ENCODE results near the gene PRPS2. TPM values are rescaled to one million over a fixed set of nuclear protein-coding genes. Genes with fewer than 3 reads are reported as not detected.
A peak's percentile ranks its signal among the peaks of the same experiment; 100 is the strongest.

PRPS2 gene
- total RNA-seq, 1 donor from 2014 or later, result 1.8 TPM

DNA sequence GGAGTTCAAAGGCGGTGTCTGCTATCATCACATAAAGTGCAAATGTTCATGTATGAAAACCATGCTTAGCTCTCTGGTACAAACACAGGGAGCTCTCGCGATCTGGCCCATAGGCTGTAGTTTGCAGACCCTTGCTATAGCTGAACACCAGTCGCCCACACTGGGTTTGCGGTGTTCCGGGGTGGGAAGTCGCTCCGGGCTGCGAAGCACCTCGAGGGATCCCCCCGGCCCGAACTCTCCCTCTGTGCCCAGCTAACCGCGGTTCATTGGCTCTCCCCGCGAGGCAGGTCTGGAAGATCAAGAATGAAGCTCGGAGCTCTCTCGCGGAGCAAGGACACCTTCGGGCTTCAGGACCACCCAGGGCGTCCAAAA lies 341 bp upstream of the PRPS2 start:
- Mint-ChIP-seq H3K27me3 (ENCODE audit: unreplicated experiment) (no peaks in the 10 kb centered on the region), H3K4me1 (ENCODE audit: low read depth, unreplicated experiment) (no peaks in the 10 kb centered on the region), H3K9me3 (ENCODE audit: unreplicated experiment) (no peaks in the 10 kb centered on the region), H3K27ac (ENCODE audit: unreplicated experiment) (no peak overlapping the region), H3K36me3 (ENCODE audit: unreplicated experiment) (no peaks in the 10 kb centered on the region), H3K4me3 (ENCODE audit: unreplicated experiment) (peak overlapping the region; percentile 82)
- TF ChIP-seq, protein P1, sequence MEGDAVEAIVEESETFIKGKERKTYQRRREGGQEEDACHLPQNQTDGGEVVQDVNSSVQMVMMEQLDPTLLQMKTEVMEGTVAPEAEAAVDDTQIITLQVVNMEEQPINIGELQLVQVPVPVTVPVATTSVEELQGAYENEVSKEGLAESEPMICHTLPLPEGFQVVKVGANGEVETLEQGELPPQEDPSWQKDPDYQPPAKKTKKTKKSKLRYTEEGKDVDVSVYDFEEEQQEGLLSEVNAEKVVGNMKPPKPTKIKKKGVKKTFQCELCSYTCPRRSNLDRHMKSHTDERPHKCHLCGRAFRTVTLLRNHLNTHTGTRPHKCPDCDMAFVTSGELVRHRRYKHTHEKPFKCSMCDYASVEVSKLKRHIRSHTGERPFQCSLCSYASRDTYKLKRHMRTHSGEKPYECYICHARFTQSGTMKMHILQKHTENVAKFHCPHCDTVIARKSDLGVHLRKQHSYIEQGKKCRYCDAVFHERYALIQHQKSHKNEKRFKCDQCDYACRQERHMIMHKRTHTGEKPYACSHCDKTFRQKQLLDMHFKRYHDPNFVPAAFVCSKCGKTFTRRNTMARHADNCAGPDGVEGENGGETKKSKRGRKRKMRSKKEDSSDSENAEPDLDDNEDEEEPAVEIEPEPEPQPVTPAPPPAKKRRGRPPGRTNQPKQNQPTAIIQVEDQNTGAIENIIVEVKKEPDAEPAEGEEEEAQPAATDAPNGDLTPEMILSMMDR (IDR thresholded peaks at IDR 0.05; ENCODE audit: partially characterized antibody, unreplicated experiment), result no peak
- DNase-seq, result no peak

DNA sequence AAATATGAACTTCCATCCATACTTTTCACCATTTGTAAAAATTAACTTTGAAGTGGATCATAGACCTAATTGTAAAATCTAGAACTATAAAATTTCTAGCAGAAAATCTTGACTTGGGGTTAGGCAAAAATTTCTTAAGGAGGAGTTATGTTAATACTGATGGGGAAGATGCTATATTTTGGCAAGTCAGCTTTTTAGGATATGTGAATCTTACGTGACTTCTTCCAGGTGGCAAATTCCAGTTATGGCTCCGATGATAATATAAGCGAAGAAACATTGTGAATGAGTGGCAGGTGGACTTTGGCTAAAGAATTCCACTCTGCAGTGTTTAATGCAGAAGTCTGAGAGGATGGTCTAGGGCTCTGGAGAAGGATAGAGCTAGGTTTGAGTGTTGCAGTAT lies 1.5 kb downstream of the PRPS2 start:
- Mint-ChIP-seq H3K36me3 (ENCODE audit: unreplicated experiment) (no peaks in the 10 kb centered on the region), H3K9me3 (ENCODE audit: unreplicated experiment) (no peaks in the 10 kb centered on the region), H3K4me1 (ENCODE audit: low read depth, unreplicated experiment) (peaks cover under 1% of the 10 kb centered on the region), H3K27me3 (ENCODE audit: unreplicated experiment) (peaks cover under 1% of the 10 kb centered on the region), H3K4me3 (ENCODE audit: unreplicated experiment) (peak overlapping the region; percentile 75), H3K27ac (ENCODE audit: unreplicated experiment) (no peak overlapping the region)
- TF ChIP-seq, protein P1 (IDR thresholded peaks at IDR 0.05; ENCODE audit: partially characterized antibody, unreplicated experiment), result no peak
- no peak for DNase-seq

DNA sequence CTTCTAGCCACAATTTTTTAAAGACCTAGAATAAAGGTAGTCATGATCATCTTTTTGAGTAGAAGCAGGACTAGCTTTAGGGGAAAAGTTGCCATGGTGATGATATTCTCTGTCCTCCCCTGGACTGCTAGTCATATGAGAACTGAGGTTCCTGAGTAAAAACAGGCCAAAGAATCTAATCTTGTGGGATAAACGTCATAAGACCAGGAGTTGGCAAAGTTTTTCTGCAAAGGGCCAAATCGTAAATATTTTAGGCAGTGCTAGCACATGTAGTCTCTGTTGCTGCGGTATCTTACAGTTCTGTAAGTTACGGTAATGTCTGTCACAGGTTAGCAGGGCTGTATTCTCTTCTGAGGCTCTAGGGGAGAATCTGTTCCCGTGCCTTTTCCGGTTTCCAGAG lies 3.4 kb downstream of the PRPS2 start:
- Mint-ChIP-seq H3K9me3 (ENCODE audit: unreplicated experiment) (no peaks in the 10 kb centered on the region), H3K27ac (ENCODE audit: unreplicated experiment) (no peak overlapping the region), H3K4me3 (ENCODE audit: unreplicated experiment) (no peak overlapping the region), H3K36me3 (ENCODE audit: unreplicated experiment) (no peaks in the 10 kb centered on the region), H3K27me3 (ENCODE audit: unreplicated experiment) (peaks cover 2% of the 10 kb centered on the region), H3K4me1 (ENCODE audit: low read depth, unreplicated experiment) (peaks cover 5% of the 10 kb centered on the region)
- DNase-seq, result no peak
- TF ChIP-seq, protein P1 (IDR thresholded peaks at IDR 0.05; ENCODE audit: partially characterized antibody, unreplicated experiment), result no peak

DNA sequence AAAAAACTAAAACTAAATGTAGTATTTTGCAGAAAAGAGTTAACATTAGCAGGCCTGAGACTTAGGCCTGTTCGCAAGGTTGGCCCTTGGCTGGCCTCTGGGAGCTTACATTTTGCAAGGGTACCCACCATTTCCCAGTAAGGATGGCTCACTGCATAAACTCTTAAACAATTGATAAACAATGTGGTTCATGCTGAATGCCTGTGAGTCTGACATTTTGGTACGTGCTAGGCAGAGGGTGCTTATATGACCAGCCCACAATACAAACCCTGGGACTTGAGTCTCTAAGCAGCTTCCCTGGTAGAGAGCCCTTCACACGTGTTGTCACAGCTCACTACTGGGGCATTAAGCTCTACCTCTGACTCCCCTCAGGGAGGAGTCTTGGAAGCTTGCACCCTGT lies 7.4 kb downstream of the PRPS2 start:
- Mint-ChIP-seq H3K4me3 (ENCODE audit: unreplicated experiment) (no peak overlapping the region), H3K27ac (ENCODE audit: unreplicated experiment) (no peak overlapping the region), H3K9me3 (ENCODE audit: unreplicated experiment) (no peaks in the 10 kb centered on the region), H3K36me3 (ENCODE audit: unreplicated experiment) (no peaks in the 10 kb centered on the region), H3K4me1 (ENCODE audit: low read depth, unreplicated experiment) (peaks cover 5% of the 10 kb centered on the region), H3K27me3 (ENCODE audit: unreplicated experiment) (peaks cover 2% of the 10 kb centered on the region)
- TF ChIP-seq, protein P1 (IDR thresholded peaks at IDR 0.05; ENCODE audit: partially characterized antibody, unreplicated experiment), result no peak
- no peak for DNase-seq

DNA sequence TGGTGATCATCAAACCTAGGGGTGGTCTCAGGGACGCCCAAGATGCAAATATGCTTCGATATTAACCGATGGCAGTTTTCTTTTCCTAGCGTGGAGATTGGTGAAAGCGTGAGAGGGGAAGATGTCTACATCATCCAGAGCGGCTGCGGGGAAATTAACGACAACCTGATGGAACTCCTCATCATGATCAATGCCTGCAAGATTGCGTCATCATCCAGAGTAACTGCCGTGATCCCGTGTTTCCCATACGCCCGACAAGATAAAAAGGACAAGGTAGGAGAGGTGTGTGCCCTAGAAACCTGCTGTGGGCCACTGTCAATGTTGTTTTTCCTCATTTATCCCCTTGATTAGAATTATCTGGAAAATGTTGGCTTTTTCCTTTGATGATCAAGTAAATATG lies 7.9 kb downstream of the PRPS2 start:
- H3K36me3 Mint-ChIP-seq (ENCODE audit: unreplicated experiment), result no peaks in the 10 kb centered on the region
- H3K27ac Mint-ChIP-seq (ENCODE audit: unreplicated experiment), result peak overlapping the region; percentile 22
- H3K9me3 Mint-ChIP-seq (ENCODE audit: unreplicated experiment), result no peaks in the 10 kb centered on the region
- no peak for DNase-seq
- H3K4me3 Mint-ChIP-seq (ENCODE audit: unreplicated experiment), result no peak overlapping the region
- peaks cover 5% of the 10 kb centered on the region for H3K4me1 Mint-ChIP-seq (ENCODE audit: low read depth, unreplicated experiment)
- H3K27me3 Mint-ChIP-seq (ENCODE audit: unreplicated experiment), result peaks cover 2% of the 10 kb centered on the region
- TF ChIP-seq, protein P1 (IDR thresholded peaks at IDR 0.05; ENCODE audit: partially characterized antibody, unreplicated experiment), result no peak

Measured in glutamatergic neuron (in vitro differentiated cells).